ENCODE results near the gene CBX8.

The CBX8 gene

DNA sequence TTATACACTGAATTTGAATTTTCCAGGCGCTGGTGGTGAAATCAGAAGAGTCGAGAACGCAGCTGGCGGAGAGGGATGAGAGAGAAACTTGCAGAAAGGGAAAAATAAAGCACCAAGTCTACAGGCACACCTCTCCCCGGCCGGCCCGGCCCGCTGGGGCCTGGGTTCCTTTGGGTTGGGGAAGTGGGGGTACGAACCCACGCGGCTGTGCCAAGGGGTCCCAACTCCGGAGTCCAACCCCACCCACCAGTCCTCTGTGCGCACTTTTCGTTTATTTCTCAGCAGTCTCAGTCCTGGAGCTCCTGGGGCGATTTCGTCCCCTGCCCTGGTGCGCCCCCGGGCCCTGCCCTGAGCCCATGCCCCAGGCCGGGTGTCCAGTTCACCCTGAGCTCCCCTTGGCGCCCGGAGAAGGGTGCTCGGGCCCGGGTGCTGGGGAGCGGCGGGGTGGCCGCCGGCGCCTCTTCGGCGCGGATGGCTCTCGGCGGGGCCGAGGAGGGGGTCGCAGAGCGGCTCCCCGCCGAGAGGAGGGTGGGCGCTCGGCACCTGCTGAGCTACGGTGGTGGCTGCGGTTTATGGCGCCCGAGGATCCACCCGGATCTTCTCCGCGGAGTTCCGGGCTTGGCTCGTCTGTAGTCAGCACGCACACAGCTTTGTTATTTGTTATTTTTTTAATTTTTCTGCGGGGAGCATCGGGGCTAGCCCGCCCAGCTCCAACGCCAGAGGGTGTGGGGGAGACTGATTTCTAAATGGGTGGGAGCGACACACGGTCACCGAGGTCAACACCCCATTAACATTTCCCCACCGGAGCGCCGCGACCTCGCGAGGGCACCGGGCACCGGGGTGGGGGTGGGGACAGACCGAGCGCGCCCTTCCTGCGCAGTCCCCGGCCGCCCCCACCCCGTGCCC, 15.7 kb upstream of the CBX8 start:
- TF ChIP-seq, protein P1, sequence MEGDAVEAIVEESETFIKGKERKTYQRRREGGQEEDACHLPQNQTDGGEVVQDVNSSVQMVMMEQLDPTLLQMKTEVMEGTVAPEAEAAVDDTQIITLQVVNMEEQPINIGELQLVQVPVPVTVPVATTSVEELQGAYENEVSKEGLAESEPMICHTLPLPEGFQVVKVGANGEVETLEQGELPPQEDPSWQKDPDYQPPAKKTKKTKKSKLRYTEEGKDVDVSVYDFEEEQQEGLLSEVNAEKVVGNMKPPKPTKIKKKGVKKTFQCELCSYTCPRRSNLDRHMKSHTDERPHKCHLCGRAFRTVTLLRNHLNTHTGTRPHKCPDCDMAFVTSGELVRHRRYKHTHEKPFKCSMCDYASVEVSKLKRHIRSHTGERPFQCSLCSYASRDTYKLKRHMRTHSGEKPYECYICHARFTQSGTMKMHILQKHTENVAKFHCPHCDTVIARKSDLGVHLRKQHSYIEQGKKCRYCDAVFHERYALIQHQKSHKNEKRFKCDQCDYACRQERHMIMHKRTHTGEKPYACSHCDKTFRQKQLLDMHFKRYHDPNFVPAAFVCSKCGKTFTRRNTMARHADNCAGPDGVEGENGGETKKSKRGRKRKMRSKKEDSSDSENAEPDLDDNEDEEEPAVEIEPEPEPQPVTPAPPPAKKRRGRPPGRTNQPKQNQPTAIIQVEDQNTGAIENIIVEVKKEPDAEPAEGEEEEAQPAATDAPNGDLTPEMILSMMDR (IDR thresholded peaks at IDR 0.05; ENCODE audit: low read depth, low read length): no peak
- peak overlapping the region; percentile 42 for H3K4me3 ChIP-seq (ENCODE audit: low read depth, low read length)

DNA sequence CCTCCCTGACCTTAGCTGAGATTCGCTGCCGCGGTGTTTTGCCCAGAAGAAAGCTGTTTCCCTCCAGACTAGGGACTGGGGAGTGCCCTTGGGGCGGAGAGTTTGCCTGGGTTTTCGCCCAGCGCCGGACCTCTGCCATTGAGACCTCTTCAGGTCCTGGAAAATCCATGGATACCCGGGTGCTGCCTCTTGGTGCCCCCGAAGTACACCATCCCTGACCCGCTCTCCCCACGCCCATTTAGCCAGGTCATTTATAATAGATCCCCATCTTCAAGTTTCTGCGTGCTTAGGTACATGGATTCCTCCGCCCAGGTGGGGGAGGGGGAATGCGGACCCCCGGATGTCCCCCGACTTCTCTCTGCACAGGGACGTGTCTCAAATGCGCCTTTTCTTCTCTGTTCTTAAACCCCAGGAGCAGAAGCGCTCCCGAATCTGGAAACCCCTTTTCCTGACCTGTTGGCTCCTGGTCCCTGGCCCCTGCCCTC, 15.0 kb upstream of the CBX8 start:
- no peak overlapping the region for H3K4me3 ChIP-seq (ENCODE audit: low read depth, low read length)

DNA sequence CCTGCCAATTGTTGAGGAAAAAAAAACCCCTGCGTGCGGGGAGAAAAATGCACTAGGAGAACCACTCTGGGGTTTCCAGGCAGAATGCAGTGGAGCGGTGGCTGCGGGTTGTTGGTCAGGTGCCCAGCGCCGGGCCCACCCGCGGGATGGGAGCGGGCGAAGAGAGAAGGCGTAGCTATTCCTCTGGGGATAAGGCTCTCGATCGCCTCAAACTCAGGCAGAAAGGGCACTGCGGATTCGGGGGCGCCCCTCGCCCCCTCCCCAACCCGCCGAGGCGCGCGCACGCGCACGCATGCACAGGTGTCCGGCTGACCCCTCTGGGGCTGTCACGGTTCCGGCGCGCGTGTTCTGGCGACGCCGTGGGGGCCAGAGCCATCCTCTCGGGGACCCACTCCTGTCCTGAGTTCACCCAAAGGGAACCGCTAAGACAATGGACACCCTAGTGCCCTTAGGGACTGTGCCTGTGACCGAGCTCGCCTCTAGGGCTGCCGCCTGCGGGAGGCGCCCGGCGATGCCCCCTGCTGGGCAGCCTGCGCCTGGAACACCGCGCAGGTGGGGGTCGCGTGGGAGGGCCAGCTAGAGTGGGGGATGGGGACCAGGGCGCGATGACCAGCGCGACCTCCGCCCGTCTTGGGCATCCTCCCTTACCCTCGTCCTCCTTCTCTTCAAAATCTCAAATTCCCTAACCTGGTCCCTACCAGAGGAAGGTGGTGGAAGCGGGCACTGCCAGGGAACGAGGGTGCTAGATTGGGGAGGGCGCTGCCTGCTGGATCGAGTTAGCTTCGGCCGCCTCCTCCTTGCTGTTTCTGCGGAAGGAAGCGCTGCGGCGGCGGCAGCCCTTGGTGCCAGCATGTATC, 14.4 kb upstream of the CBX8 start:
- no peak overlapping the region for H3K4me3 ChIP-seq (ENCODE audit: low read depth, low read length)
- TF ChIP-seq, protein P1 (IDR thresholded peaks at IDR 0.05; ENCODE audit: low read depth, low read length): peak; percentile 55

More for the DNA sequence above, 15.0 kb upstream of the CBX8 start:
- TF ChIP-seq, protein P1 (IDR thresholded peaks at IDR 0.05; ENCODE audit: low read depth, low read length): no peak

DNA sequence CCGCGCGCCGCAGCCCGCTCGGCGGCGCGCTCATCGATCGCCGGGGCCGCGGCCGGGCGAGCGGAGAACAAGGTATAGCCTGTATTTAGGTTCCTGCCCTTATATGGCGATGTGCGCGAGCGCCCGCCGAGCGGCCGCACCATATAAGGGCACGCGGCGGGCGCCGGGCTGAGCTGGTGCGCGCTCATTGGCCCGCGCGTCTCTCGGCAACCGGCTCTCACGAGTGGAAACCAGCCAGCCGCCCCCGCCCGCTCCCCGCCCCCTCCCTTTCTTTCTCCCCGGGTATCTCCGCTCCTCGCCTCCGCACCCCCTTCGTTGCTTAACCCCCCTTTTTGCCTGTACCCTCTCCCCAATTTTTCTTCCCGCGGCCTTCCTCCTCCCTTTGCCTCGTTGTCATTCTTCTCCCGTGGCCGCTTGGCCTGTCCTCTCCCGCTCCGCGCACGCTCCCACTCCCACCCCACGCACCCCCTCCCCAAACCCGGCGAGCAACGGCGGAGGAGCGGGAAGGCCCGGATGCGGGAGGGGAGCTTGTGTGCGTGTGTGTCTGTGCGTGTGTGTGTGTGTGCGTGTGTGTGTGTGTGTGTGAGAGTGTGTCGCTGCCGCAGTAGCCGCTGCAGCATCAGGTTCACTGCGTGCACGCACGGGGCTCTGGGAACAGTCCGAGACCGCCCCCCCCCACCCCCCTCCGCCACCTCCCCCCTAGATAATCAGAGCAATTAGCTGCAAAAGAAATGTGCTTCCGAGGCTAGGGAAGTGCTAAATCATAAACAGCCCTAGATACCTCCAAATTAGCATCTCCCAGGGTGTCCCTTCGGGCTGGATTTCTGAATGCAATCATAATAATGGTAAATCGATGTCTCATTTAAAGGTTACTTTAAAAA, 13.5 kb upstream of the CBX8 start:
- H3K4me3 ChIP-seq (ENCODE audit: low read depth, low read length): no peak overlapping the region
- TF ChIP-seq, protein P1 (IDR thresholded peaks at IDR 0.05; ENCODE audit: low read depth, low read length): no peak

DNA sequence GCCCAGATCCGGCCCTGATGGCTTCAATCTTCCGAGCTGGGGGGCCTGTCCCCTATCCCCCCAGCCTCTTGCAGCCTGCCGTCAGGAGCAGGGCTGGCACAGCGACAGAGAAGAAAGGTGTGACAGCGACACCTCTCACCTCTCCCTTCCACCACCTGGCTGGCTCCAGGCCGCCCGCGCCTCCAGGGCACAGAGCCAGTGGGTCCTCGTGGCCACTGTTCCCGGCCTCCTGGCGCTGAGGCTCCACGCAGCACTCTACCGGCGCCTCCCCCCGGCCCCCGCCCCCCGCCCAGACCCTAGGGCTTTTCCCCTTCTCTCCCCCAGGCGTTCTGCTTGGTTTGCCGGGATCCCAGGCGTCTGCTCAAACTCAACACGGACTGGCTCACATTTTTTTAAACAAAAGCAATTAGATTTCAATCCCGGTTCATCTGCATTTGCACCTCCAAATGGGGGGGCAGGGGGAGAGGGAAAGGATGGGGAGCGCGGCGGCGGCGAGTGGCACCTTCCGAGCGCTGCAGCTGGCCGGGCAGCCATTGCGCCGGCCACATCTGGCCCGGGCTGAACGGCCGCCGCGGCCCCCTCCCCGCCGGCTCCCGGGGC, 12.8 kb upstream of the CBX8 start:
- TF ChIP-seq, protein P1 (IDR thresholded peaks at IDR 0.05; ENCODE audit: low read depth, low read length): no peak
- no peak overlapping the region for H3K4me3 ChIP-seq (ENCODE audit: low read depth, low read length)

DNA sequence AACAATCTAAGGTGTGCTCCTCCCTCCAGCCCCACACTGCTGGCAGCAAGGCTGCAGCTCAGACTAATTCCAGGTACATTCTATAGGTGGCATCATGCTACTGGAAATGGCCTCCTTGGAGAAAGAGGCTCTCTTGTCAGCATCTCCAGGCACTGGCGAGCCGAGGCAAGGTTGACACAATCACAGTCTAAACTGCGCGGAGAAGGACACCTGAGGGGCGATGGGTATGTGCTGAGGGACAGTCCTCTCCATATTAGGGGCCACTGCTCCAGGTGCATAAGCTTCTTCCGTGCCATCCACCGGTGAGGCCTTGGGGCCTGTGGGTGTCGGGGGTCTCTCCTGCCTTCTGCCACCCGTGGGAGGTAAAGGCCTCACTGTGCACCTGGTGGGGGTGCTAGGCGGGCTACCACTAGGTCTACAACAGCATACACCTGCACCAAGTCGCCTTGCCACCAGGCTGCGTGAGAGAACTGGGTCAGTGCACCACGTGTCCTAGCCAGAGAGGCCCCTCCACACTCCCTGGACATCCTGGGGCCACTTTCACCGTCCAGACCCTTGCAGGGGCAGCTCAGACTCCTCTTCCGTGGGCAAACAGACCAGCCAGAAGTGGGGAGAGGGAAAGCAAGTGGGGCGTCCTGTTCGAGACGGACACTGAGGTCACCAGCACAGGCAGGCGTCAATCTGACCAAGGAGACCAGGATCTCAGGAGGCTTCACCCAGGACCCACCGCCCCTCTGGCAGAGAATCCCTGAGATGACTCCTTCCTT, 12.1 kb upstream of the CBX8 start:
- TF ChIP-seq, protein P1 (IDR thresholded peaks at IDR 0.05; ENCODE audit: low read depth, low read length): no peak
- H3K4me3 ChIP-seq (ENCODE audit: low read depth, low read length): no peak overlapping the region

Data from WI38 (cell line).